PC-9 (cell line): ENCODE results near the gene ARSI. TPM values are rescaled to one million over a fixed set of nuclear protein-coding genes. Genes with fewer than 3 reads are reported as not detected.

ENCODE experiments used
- BruUV-seq: library from RNA; stranded (reverse); fragments of 400-500 nt; replicated peaks from 2 replicates; lab custom pipeline; 2021; lab: Mats Ljungman, UMichigan
- CTCF ChIA-PET: fragments of 300-600 bp; sonication (Branson Sonifier 250); formaldehyde crosslinking; loops from one replicate; lab custom pipeline; 2022; ENCODE audit warnings: antibody characterized with exemption; lab: Charles Lee
- POLR2A ChIA-PET: fragments of 300-600 bp; sonication (Branson Sonifier 250); formaldehyde crosslinking; loops from one replicate; lab custom pipeline; 2022; ENCODE audit warnings: antibody characterized with exemption; ENCODE audit not compliant: unreplicated experiment; lab: Charles Lee
- DNase-seq, 2 experiments: peaks; one replicate each; pipeline versions ENCODE4 v3.0.0 to v3.0.0-alpha.2; 2015 to 2022; ENCODE audit warnings: mixed read lengths in 1 of 2
- H2AFZ ChIP-seq: fragments of 200-600 bp; sonication (generic); 2 replicates; pipeline ENCODE4 v1.8.1; 2017; ENCODE audit warnings: antibody characterized with exemption
- H3F3A ChIP-seq: fragments of 200-600 bp; sonication (generic); 2 replicates; pipeline ENCODE4 v1.8.1; 2017; ENCODE audit warnings: antibody characterized with exemption, mild to moderate bottlenecking, low read depth; ENCODE audit not compliant: insufficient read depth
- H3K27ac ChIP-seq: fragments of 200-600 bp; sonication (generic); 2 replicates; pipeline ENCODE4 v1.6.1; 2016; ENCODE audit warnings: mixed run types
- H3K27me3 ChIP-seq: fragments of 200-600 bp; sonication (generic); 2 replicates; pipeline ENCODE4 v1.6.1; 2016; ENCODE audit warnings: low read depth, mixed run types; ENCODE audit not compliant: insufficient read depth
- H3K36me3 ChIP-seq: fragments of 200-600 bp; sonication (generic); 2 replicates; pipeline ENCODE4 v1.6.1; 2016; ENCODE audit warnings: low read depth, mixed run types
- H3K4me1 ChIP-seq: fragments of 200-600 bp; sonication (generic); replicated peaks from 2 replicates; pipeline ENCODE4 v1.6.1; 2016; ENCODE audit warnings: mixed run types; ENCODE audit not compliant: insufficient read depth
- H3K4me2 ChIP-seq: fragments of 200-600 bp; sonication (generic); 2 replicates; pipeline ENCODE4 v1.6.1; 2017; ENCODE audit warnings: mixed run types
- H3K4me3 ChIP-seq: fragments of 200-600 bp; sonication (generic); 2 replicates; pipeline ENCODE4 v1.6.1; 2016; ENCODE audit warnings: mixed run types
- H3K79me2 ChIP-seq: fragments of 200-600 bp; sonication (generic); 2 replicates; pipeline ENCODE4 v1.6.1; 2017; ENCODE audit warnings: low read depth, mixed run types
- H3K9me2 ChIP-seq: fragments of 200-600 bp; sonication (generic); 2 replicates; pipeline ENCODE4 v1.8.1; 2017; ENCODE audit warnings: mild to moderate bottlenecking; ENCODE audit not compliant: insufficient read depth
- H3K9me3 ChIP-seq: fragments of 200-600 bp; sonication (generic); 2 replicates; pipeline ENCODE4 v1.8.1; 2016; ENCODE audit warnings: low read depth; ENCODE audit not compliant: insufficient read depth
- H4K20me1 ChIP-seq: fragments of 200-600 bp; sonication (generic); 2 replicates; pipeline ENCODE4 v1.8.1; 2017; ENCODE audit not compliant: insufficient read depth
- CTCF ChIP-seq: fragments of 200-600 bp; sonication (generic); conservative IDR thresholded peaks from 2 replicates; pipeline ENCODE4 v1.6.1; 2017; ENCODE audit warnings: mixed run types, antibody characterized with exemption, mild to moderate bottlenecking, moderate library complexity
- EZH2 ChIP-seq: fragments of 200-600 bp; sonication (generic); IDR thresholded peaks from 2 replicates; pipeline ENCODE4 v1.8.0; 2017; ENCODE audit warnings: antibody characterized with exemption, low read depth
- intact Hi-C: fragments of 100-400 bp; cut with micrococcal nuclease; formaldehyde crosslinking; loops from one replicate; pipeline ENCODE4 v1.10.0; 2022; ENCODE audit not compliant: unreplicated experiment
- total RNA-seq: library from RNA; stranded (reverse); gene quantifications from 2 replicates; pipeline ENCODE4 v1.2.3, GENCODE V29; 2021

Gene ARSI
- total RNA-seq, 1 experiment from 2014 or later, result 2.6 TPM

GRCh38 chr5:150279330-150280020 is 23.2 kb downstream of the ARSI start:
- ChIA-PET POLR2A (interaction anchor here (0.6 kb wide), 1 partner anchor 45 kb away, joined by 4 read pairs; no protein-coding TSS in a partner anchor), CTCF (interaction anchor here (1.4 kb wide), 1 partner anchor 71 kb away, joined by 3 read pairs; no protein-coding TSS in a partner anchor)
- no peak overlapping the region for H3K27ac ChIP-seq
- peak in 1 of 2 experiments; percentile 23 for DNase-seq
- no peaks in the 10 kb centered on the region for H3K36me3 ChIP-seq
- no peak for TF ChIP-seq EZH2
- TF ChIP-seq CTCF, result no peak
- intact Hi-C loops, result no loop called here
- H3K4me1 ChIP-seq, result no peaks in the 10 kb centered on the region
- no peaks in the 10 kb centered on the region for H4K20me1 ChIP-seq
- H3K9me3 ChIP-seq, result no peaks in the 10 kb centered on the region
- H3K9me2 ChIP-seq, result no peaks in the 10 kb centered on the region
- no TSS peak for BruUV-seq
- no peak overlapping the region for H3K4me3 ChIP-seq
- no peak overlapping the region for H2AFZ ChIP-seq
- H3F3A ChIP-seq, result no peaks in the 10 kb centered on the region
- H3K27me3 ChIP-seq, result no peaks in the 10 kb centered on the region
- no peak overlapping the region for H3K4me2 ChIP-seq
- H3K79me2 ChIP-seq, result no peaks in the 10 kb centered on the region

DNA sequence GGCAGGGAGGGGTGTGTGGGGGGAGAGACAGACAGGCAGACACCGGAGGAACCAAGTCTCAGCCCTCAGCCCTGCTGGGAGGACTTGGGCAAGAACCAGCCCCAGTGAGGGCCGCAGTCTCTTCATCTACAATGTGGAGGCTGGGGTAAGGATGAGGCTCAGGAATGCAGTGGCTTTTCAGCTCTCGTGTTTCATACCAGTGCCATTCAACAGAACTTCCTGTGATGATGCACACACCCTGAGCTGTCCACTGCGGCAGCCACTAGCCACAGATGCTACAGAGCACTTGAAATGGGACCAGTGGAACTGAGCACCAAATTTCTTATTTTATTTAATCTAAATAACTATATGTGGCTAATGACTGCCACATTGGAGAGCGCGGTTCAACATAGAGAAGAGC is 23.8 kb downstream of the ARSI start:
- Histone ChIP-seq H3K4me1 (no peaks in the 10 kb centered on the region), H3F3A (no peaks in the 10 kb centered on the region), H3K27me3 (no peaks in the 10 kb centered on the region), H3K36me3 (no peaks in the 10 kb centered on the region), H3K4me2 (no peak overlapping the region), H3K79me2 (no peaks in the 10 kb centered on the region), H2AFZ (no peak overlapping the region), H4K20me1 (no peaks in the 10 kb centered on the region), H3K4me3 (no peak overlapping the region), H3K27ac (no peak overlapping the region), H3K9me3 (no peaks in the 10 kb centered on the region), H3K9me2 (no peaks in the 10 kb centered on the region)
- intact Hi-C loops, result no loop called here
- ChIA-PET POLR2A (interaction anchor here (0.6 kb wide), 2 partner anchors 46 to 164 kb away, joined by 3 to 4 read pairs; no protein-coding TSS in a partner anchor), CTCF (interaction anchor here (0.7 to 1.4 kb wide), 2 partner anchors 31 to 71 kb away, joined by 3 to 9 read pairs; no protein-coding TSS in a partner anchor)
- TF ChIP-seq CTCF (no peak), EZH2 (no peak)
- peak; percentile 30 to 42 for DNase-seq
- no TSS peak for BruUV-seq

DNA sequence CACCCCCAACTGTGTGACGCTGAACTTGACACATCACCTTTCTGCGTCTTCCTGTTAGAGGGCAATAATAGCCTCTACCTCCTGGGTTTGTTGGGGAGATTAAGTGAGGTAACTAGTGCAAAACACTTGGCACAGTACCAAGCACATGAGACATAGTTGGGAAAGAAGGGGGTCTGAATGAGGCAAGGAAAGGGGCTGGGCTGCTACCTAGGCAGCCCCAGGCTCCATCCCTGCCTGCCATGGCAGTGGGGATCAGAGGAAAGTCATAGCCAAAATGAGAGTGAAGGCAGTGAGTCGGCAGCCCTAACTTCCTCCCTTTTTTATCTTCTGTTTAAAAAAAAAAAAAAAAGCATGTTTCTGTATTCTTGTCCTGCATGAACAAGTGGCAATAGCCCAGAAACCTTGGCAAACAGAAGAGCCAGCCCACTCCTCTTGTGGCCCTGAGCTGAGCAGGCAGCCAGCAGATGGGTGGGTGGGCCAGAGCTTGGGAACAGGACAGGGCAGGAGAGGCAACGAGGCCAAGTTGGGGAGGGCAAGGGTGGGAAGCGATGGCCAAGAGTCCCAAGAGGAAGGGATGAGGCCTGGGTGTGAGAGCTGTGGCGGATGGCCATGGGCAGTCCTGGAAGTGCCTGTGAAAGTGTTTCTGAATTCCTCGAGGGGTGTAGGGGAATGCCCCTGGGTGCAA is 24.5 kb downstream of the ARSI start:
- no TSS peak for BruUV-seq
- POLR2A ChIA-PET, result interaction anchor here (0.6 kb wide), 2 partner anchors 13 to 164 kb away, joined by 3 read pairs; no protein-coding TSS in a partner anchor
- intact Hi-C loops, result no loop called here
- H2AFZ ChIP-seq, result no peak overlapping the region
- H3K9me3 ChIP-seq, result no peaks in the 10 kb centered on the region
- H3F3A ChIP-seq, result no peaks in the 10 kb centered on the region
- CTCF ChIA-PET, result interaction anchor here (0.7 to 1.4 kb wide), 2 partner anchors 30 to 72 kb away, joined by 3 to 9 read pairs; no protein-coding TSS in a partner anchor
- no peak overlapping the region for H3K27ac ChIP-seq
- H4K20me1 ChIP-seq, result no peaks in the 10 kb centered on the region
- H3K4me1 ChIP-seq, result no peaks in the 10 kb centered on the region
- no peak overlapping the region for H3K4me3 ChIP-seq
- H3K9me2 ChIP-seq, result no peaks in the 10 kb centered on the region
- H3K79me2 ChIP-seq, result no peaks in the 10 kb centered on the region
- no peaks in the 10 kb centered on the region for H3K36me3 ChIP-seq
- no peak overlapping the region for H3K4me2 ChIP-seq
- H3K27me3 ChIP-seq, result no peaks in the 10 kb centered on the region
- peak in 1 of 2 experiments; percentile 10 for DNase-seq
- TF ChIP-seq CTCF, result no peak
- no peak for TF ChIP-seq EZH2
